HG03039 (cell line): ENCODE data around the gene YPEL5.
"Not testable (repeated sequence)": the region's sequence is repeated elsewhere in the genome, so short reads cannot be mapped to it uniquely, and the experiment has no call there.

Experiments used
- ATAC-seq: cut with Tn5 transposase; IDR thresholded peaks from one replicate; pipeline ENCODE4 v1.9.1; 2021; ENCODE audit warnings: mild to moderate bottlenecking, moderate library complexity; ENCODE audit not compliant: unreplicated experiment

The YPEL5 gene

GRCh38 chr2:30146337-30147195 is at the start of gene YPEL5:
Gene YPEL5 (plus strand): TSS chr2:30147007. CDS start chr2:30156652, 9,645 bp downstream.
- ATAC-seq: peak; percentile 92

- no peak for ATAC-seq
Observed at GRCh38 chr2:30098266-30099005, 48.4 kb upstream of the YPEL5 start.

GRCh38 chr2:30099366-30099765 is 47.4 kb upstream of the YPEL5 start:
- ATAC-seq: not testable (repeated sequence)

GRCh38 chr2:30100691-30101090 is 46.1 kb upstream of the YPEL5 start:
- ATAC-seq: not testable (repeated sequence)

DNA sequence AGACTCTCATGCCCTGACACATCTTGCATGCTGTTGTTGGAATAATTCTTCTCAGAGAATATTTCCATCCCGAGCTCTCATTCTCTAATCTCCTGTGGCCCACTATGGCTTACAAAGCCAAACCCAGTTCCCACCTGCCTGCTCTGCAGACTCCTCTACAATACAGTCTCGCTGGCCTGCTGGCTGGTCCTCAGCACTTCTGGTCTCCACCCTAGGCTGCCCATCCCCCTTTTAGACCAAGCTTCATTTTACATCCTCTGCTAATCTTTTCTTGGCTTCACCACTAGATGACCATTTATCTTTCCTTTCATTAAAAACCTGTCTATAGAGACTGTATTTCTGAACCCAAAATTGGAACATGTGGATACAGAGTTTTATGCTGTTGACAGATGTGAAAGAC is 42.5 kb upstream of the YPEL5 start:
- ATAC-seq: no peak

DNA sequence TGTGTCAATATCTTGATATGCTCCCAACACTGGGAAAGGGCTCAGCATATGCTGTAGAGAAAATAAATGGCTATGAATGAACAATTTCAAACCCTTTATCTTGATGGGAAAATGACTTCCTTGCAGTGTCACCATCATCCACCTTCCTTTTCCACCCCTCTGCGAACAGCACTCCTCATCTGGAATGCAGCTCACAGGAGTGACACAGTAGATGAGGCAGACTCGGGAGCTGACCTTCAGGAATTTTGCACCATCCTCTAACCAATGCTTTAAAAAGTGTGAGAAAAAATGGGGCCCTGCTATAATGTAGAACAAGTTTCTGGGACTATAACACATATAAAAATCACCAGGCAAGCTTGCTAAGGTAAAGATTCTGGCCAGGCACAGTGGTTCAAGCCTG is 41.3 kb upstream of the YPEL5 start:
- no peak for ATAC-seq

DNA sequence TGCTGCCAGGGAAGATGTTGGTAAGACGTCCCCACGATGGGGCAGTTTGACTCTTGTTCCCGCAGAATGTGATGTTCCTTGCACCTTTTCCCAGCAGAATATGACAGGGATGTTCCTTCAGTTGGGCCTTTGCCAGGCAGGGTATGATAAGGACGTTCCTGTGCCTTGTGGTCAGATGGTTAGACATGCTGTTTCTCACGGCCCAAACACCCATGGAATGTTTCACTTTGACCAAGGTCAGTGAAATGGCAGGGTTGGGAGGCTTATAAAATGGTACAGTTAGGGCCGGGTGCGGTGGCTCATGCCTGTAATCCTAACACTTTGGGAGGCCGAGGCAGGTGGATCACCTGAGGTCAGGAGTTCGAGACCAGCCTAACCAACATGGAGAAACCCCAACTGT is 40.3 kb upstream of the YPEL5 start:
- no peak for ATAC-seq

GRCh38 chr2:30108192-30108591 is 38.6 kb upstream of the YPEL5 start:
- no peak for ATAC-seq

DNA sequence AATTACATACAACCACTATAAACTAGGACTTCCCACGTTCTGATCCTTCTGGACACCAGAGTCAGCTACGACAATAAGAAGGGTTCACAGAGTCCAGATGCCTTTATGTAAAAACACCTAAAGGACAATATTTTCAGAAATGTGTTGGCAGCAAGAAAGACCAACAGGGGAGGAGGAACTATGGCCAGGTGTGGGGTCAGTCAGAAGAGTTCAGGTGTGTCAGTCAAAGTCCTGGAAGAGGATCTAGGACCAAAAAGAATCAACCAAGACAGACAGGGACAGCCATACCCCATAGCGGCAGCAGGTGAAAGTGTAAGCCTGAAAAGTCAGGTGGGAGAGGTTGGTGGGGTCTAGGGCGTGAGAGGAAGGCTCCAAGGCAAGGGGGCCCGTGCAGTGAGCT is 38.0 kb upstream of the YPEL5 start:
- no peak for ATAC-seq

DNA sequence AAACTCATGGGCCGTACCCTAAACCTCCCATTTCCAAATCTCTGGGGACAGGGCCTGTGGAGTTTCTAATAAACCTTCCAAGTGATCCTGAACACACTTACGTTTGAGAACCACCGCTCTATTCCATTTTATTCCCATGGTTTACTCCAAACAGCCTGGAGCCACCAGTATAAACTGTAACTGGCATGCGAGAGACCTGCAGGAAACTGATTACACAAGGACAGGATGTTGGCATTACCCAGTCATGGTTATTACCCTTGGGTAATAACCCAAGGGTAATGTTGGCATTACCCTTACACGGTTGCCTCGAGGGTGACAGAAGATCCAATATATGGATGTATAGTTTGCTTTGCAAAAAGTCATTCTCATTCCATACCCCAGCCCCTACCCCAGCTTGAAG is 37.0 kb upstream of the YPEL5 start:
- ATAC-seq: no peak

- ATAC-seq: no peak
Observed at GRCh38 chr2:30110773-30111172, 36.0 kb upstream of the YPEL5 start.

DNA sequence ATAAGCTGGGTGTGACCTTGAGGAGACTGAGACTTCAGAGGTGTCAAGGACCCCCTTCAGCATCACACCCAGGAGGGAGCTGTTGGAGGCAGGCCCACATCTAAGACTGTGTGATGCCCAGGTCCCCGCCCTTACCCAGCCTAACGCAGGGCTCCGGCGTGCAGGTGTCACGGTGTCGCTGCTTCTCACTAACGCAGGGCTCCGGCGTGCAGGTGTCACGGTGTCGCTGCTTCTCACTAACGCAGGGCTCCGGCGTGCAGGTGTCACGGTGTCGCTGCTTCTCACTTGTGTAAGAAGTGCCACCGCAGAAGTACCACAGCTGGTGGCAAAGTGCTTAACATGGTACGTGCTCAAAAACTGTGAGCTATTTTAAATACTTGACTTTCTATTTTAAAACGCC is 35.6 kb upstream of the YPEL5 start:
- not testable (repeated sequence) for ATAC-seq

- no peak for ATAC-seq
Observed at GRCh38 chr2:30112561-30112960, 34.2 kb upstream of the YPEL5 start.

GRCh38 chr2:30113617-30114293 is 33.1 kb upstream of the YPEL5 start:
- ATAC-seq: no peak

- ATAC-seq: no peak
Observed at GRCh38 chr2:30115141-30115980, 31.4 kb upstream of the YPEL5 start.

DNA sequence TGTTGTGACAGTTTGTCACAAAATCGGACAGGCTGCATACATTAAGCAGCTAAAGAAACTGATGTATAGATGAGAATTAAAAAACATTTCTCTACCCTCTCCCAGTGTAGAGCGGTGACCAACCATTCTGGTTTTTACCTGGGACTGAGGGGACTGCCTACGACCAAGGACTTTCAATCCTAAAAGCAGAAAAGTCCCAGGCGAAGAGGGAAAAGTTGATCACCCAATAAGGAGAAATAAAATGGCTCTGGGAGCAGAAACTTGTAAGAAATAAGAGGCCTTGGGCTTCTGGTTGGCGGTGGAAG is 30.9 kb upstream of the YPEL5 start:
- ATAC-seq: no peak

DNA sequence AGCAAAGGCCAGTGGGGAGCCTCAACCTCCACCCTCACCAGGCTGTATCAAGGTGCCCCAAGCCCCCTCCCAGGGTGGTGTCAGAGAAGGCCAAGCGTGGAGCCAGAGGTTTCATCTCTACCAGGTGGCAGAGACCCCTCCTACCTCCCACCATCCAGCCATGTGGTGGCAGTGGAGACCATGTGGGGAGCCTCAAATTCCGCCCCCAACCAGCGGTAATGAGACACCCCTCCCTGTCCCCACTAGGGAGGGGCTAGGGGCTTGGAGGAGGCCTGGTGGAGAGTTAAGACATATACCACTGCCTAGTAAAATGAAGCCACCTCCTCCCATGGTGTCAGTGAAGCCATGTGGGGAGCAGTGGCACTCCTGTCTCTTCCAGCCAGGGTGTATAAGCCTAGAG is 24.4 kb upstream of the YPEL5 start:
- no peak for ATAC-seq

DNA sequence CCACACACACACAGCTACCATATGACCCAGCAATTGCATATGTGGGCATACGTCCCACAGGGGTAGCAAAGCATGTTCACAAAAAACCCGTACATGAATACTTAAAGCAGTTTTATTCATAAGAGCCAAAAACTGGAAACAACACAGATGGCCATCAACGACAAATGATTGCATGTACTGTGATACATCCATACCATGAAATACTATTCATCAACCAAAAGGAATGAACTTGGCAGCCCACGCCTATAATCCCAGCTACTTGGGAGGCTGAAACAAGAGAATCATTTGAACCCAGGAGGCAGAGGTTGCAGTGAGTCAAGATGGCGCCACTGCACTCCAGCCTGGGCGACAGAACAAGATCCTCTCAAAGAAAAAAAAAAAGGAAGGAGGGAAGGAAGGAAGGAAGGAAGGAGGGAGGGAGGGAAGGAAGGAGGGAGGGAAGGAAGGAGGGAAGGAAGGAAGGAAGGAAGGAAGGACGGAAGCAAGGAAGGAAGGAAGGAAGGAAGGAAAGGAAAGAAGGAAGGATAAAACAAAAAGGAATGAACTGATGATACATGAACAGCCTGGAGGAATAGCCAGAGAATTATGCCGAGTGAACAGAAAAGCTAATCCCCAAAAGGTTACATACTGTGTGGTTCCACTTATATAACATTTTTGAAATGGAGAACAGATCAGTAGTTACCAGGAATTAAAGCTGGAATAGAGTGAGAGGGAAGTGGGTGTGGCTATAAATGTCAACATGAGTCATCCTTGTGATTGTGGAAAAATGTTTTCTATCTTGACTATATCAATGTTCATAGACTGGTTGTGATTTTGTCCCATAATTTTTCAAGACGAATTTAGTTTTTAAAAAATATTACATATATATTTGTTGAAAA is 19.6 kb upstream of the YPEL5 start:
- ATAC-seq: no peak

DNA sequence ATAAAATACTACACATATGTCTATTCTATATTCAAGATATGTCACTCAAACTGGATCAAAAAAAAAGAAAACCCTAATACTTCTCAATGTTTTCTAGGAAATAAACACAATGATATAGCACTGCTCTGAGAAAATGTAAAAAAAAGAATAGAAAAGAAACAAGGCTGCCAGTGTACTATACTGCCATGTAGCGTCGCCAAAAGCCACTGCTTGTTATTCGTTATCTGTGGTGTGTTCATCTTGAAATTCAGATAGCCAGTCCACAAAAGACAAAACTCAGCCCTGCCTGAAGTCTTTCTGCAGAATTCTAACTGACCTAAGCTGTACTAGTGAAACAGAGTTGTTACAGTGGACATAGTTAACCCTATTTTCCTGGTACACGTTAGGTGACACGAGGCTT is 12.2 kb upstream of the YPEL5 start:
- no peak for ATAC-seq

DNA sequence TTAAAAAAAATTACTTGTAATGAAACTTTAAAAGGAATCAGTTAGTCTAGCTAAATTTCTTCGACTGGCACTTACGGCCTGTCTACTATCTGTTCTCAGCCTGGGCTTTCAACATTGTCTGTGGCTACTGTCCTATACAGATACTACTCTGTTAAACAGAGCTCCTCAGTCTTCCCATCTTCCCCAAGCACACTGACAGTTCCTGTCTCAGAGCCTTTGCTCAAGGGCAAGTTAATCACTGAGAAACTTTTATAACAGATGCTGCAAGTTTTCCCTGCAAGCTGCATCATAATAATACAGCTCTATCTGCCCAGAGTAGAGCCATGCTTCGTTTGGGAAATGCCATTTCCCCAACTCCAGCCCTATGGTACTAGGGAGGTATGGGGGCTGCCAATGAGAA is 11.3 kb upstream of the YPEL5 start:
- no peak for ATAC-seq
